GM19025 (cell line): ENCODE results near the gene UBE2E2.

Source experiments
- ATAC-seq: cut with Tn5 transposase; IDR thresholded peaks from one replicate; pipeline ENCODE4 v1.9.1; 2021; ENCODE audit warnings: mild to moderate bottlenecking, low read depth, moderate library complexity; ENCODE audit not compliant: unreplicated experiment

The UBE2E2 gene

DNA sequence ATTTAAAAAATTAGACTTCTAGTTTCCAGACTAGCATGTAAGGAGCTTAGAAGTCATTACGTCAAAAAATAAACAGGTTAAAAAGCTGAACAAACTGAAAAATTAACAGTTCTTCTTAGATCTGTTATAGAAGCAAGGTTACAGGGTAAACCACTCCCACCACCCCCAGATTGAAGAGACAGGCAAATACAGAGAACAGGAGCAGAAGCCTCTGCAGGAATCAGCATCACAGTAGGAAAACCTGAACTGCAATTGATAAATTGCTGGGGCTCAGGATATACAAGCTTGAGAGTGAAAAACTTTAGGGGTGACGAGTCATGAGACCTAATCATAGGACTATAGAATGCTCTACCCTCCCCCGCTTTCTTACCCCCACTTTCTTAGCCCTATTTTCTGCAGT lies 222.3 kb downstream of the UBE2E2 start:
- no peak for ATAC-seq

DNA sequence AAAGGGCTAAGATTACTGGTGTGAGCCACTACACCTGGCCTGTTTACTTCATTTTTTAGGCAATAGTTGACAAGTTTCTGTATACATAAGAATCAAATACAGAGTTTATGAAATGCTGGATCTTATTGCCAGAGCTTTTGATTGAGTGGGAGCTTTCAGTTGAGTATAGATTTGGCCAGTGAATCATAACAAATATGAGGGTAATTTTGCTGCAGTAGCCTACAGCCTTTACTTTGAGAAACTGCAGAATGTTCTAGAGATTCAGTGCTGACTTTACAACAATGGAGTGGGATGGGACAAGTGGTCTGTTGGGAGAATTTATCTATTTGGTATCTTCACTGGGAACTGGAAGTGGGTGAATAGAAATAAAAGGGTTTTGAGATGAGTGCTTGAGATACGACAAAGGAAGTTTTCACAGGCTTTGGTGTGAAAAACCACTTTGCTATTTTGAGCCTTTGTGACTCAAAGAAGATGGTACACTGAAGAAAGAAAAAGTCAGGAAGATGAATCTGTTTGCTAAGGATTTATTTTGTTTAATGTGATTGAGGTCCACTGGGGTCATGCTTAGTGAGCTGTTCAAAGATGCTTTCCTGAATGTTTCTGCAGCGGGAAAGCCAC lies 227.8 kb downstream of the UBE2E2 start:
- no peak for ATAC-seq

DNA sequence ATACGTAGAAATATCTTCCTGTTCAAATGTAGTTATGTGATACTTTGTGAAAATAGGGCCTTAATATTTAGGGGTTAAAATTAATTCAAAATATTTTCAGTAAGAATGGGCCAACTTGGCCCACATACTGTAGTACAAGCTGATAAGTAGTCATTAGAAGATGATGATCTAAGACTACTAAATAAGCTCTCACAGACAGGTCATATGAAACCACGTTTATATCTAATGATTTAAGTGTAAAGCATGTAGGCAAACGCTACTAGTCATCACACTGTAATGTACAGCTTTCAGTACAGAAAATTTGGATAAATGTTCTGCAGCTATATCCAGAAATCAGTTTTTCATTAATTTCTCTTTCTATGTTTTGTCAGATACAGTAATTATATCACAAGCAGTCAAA lies 228.6 kb downstream of the UBE2E2 start:
- ATAC-seq: no peak

DNA sequence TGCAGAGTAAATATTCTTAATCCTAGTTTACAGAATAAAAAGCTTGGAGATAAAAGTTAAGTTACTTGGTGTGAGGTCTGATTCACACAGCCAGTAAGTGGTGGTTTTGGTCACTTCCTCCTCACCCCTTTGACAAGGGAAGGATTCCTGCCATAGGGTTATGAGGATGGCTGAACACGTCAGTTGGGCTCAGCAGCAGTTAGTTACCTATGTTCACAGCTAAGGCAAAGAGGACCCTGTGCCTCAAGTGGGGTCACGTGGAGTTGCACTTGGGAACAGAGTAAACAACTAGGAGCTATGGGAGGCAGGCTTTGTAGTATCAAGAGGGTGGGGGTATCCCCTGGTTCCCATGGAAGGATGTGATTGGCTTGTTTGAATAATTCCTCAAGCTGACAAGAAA lies 232.2 kb downstream of the UBE2E2 start:
- ATAC-seq: no peak

DNA sequence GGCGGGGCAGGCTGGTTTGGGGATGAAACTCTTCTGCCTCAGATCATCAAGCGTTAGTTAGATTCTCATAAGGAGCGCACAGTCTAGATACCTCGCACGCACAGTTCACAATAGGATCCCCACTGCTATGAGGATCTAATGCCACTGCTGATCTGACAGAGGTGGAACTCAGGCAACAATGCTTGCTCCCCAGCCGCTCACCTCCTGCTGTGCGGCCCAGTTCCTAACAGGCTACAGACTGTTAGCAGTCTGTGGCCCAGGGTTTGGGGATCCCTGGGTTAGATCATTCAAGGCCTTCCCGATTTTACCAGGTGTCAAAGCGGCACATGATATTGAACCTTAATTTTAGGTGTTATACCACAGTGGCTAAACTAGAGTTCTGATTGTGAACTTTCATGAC lies 232.8 kb downstream of the UBE2E2 start:
- ATAC-seq: no peak

DNA sequence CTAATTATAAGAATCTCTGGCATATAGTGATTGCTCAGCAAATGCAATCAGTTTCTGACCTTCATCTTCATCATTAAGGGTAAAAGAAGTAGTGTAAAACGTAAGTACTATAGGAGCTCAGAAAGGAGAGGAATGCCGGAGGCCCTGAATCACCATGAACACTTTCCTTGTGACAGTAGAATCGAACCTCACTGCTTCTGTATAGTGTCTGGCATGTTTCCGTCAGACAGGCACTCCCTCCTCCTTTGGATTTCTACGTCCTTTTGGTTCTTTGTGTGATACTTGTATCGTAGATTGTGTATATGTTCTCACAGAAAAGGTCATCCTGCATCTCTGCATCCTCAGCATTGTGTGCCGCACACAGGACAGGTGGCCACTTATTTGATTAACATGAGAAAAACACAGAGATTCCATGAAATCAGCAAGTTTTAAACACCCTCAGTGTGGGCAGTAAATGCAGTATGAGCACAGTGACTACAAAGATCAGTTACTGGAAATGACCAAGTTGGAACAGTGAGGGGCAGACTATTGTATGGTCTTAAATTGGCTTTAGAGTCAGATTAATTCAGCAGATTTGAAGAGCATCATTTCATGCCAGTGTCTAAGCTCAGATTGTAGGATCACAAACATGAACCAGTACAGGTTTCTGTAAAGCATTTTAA lies 234.5 kb downstream of the UBE2E2 start:
- no peak for ATAC-seq

DNA sequence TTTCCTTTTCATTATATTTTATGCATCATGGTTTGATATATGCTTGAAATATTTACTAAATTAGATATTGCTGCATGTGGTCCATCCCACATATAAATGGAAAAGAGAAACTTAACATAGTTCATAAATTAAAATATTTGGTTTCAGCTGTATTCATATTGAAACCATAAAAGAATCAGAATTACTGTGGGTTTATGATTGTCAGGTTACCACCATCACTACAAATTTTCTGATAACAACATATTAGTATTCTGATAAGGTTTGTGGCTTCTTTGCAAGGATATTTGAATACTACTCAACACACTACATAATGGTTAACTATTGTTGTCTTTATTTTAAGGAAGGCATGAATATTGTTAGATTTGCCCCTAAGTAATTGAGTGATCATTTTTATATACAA lies 235.5 kb downstream of the UBE2E2 start:
- ATAC-seq: no peak

DNA sequence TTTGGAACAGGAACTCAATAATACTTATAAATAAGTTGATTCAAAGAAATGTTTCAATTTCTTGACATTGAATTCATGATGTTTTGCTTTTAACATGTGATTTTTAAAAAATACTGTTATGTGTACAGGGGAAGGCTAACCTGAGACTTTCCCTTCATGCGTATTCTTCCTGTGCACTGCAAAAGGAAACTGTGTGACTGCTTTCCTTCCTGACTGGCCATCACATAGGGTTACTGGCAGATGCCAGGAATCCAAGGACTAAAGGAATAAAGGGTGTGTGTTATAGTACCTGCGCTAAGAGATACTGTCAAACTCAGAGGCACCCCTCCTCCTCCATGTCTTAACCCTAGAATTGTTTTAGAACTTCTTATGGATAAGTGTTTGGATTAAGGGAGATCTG lies 236.0 kb downstream of the UBE2E2 start:
- no peak for ATAC-seq

DNA sequence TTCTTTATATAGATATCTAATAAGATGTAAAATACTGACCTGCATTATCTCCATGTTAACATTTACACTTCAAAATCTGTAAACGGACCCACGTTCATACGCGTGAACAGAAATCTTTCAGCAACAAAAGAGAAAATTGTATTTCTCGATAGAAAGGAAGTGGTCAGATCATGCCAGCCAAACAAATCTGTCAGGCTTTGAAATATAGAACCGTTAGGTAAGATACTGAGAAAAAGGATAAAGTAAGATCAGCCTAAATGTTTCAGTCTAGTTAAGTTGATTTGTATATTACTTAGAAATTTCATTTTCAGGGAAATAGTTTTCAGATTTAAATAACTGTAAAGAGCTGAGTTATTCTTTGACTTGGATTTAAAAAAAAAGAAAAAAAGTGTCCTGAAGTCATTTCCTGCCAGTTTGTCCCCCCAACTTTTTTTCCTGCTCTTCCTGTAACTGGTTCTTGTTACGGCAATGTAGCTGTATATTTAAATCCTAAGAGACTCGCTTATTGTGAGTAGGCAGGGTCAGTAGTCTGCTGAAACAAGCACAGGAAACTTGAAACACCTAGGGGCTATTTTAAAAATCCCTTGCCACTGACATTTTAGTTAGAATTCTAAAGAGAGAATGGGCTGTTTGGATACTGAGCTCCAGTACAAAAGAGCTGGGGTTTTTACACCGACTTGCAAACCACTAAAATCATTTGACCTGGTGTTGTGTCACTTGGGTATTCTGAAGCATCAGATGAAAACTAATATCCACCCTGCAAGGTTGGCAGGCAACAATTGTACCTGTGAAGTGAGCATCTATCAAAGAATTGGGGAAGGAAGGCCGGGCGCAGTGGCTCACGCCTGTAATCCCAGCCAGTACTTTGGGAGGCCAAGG lies 237.5 kb downstream of the UBE2E2 start:
- ATAC-seq: no peak

DNA sequence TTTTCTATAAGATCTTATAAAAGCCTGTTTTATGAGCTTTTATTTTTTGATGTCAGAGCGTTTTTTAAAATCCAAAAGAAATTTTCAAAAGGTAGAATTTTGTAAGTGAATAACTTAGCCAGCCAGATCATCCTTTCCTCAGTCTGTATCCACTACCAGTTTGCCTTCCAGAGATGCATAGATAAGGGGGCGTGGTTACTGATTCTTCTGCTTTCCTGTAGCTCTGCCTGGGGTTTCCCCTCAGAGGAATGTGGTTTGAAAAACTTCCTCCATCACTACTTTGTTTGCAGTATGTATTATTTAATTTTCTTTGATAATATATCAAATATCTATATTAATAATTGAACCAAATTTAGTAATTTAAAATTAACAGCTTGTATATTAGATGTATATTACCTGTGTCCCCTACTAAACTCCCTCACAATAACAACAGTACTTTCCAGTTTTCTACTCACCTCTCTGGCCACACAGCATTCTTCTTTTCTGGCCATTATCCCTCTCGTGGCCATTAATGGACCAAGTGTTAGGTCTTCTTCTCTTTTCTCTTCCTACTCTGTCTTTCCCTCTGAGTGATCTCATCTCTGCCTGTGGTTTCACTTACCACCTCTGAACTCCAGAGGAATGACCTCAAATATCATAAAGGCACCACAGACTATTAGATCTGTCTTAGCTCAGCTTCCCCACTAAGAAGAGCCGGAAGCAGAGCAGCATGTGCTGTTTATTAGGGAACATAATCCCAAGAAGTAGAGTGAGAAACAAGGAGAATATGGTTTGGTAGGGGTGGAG lies 239.7 kb downstream of the UBE2E2 start:
- no peak for ATAC-seq

DNA sequence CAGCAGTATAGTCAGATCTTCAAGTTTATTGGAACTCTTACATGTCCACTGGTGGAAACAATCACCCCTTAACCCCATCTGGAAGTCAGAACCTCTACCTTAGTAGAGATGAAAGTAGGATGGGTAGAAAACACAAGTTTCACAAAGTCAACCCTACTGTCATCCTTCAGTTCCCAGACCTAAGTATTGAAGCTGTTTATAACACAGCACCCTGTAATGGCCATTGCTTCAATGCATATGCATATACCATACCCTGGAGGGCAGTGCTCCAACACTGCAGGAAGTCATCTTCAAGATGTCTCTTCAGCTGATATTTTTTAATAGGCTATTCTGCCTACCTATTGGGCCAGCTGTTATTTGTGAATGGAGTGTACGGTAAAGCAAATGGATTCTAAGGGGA lies 241.3 kb downstream of the UBE2E2 start:
- no peak for ATAC-seq

DNA sequence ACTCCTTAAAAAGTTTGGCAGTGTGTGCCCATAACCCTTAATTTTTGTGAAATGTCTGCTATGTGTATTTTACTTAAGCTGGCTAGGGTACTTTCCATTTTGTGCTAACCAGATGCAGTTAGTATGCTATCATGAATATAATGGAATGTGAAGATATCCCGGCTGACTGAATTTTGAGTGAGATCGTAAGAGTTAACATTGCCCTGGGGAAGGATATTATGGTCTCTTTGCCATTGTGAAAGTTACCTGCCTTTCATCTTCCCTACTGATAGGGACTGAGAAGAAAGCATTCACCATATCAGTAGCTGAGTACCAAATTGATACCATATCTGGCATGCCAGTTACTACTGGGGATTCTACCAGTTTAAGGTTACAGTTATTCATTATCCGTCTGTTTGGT lies 243.2 kb downstream of the UBE2E2 start:
- no peak for ATAC-seq

DNA sequence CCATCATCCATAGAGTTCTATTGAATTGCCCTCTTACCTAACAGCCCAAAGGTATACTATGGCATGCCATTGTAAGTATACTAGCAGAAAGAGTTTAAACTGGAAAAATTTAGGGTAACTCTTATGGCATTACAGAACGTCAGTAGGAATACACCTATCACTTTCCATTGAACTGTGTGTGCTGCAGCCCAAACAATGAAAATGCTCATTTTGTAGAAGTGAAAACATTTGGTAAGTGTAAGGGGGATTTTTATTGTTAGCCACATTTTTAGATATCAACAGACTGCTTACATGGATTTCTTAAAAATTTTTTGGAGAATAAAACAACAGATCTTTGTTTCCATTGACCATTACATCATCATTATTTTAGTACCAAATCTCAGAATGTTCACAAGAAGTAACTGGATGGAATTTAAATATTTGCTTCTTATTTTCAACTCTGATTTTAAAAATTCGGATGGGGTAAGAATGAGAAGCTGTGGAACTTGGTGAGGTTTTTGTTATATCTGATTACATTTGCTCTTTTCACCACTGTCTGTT lies 245.9 kb downstream of the UBE2E2 start:
- ATAC-seq: no peak

DNA sequence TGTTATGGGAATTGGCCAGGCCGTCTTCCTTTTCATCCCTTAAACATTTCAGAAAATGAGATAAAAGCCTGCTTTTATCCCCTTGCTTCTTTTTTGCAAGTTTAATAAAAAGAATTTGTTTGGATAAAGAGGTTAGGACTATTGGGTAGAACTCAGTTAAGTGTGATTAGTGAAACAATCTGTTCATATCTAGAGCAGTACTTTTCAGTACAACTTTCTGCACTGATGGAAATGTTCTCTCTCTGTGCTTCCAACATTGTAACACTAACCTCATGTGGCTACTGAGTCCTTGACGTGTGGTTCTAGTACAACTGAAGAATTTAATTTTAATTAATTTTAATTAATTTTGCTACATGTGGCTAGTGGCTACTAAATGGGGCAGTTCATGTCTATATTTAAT lies 246.9 kb downstream of the UBE2E2 start:
- ATAC-seq: no peak

DNA sequence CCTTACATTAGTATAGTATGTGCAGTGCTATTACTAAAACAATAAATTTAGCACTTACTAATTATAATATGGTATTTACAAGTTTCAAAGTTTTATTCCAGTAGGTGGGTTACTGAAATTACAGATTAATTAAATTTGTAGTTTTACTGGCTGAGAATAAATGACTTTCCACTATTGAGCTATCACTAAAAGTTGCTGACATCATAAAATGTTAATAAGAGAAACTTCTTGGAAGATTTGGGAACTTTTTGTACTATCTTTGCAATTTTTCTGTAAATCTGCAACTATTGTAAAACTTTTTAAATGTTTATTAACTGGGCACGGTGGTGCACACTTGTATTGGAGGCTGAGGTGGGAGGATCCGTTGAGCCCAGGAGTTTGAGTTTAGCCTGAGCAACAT lies 247.7 kb downstream of the UBE2E2 start:
- no peak for ATAC-seq

DNA sequence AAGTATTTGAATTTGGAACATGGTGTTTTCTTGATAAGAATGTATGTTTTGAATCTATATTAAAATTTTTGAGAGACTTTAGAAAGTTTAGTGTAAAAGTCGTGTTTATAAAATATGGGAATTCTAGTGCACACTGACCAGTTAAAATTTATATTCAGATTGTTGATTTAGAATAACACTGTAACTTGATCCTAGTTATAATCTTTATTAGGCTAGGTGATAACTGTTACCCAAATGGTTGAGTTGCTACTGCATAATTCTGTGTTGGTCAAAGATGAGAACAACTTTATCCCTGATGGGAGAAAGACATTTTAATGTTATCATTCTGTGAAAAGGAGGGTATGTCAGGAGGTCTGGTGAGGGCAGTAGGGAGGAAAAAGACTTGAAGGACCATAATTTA lies 249.3 kb downstream of the UBE2E2 start:
- ATAC-seq: no peak

DNA sequence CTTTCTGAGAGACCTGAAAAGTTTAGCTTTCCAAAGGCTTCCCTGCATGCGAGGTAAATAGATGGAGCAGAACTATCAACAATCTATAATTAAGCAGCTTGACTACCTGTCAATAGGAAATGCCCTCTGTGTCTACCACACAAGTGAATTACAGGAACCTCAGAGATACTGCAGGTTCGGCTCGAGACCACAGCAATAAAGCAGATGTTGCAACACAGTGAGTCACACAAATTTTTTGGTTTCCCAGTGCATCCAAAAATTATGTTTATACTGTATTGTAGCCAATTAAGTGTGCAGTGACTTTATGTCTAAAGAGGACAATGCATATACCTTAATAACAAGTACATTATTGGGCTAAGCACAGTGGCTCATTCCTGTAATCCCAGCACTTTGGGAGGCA lies 252.0 kb downstream of the UBE2E2 start:
- ATAC-seq: no peak

DNA sequence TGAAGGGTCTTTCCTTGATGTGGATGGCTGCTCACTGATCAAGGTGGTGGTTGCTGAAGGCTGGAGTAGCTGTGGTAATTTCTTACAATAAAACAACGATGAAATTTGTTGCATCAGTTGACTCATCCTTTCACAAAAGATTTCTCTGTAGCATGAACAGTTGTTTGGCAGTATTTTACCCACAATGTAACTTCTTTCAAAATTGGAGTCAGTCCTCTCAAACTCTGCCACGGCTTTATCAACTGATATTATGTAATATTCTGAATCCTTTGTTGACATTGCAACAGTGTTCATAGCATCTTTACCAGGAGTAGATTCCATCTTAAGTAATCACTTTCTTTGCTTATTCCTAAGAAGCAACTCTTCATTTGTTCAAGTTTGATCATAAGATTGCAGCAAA lies 252.6 kb downstream of the UBE2E2 start:
- no peak for ATAC-seq

DNA sequence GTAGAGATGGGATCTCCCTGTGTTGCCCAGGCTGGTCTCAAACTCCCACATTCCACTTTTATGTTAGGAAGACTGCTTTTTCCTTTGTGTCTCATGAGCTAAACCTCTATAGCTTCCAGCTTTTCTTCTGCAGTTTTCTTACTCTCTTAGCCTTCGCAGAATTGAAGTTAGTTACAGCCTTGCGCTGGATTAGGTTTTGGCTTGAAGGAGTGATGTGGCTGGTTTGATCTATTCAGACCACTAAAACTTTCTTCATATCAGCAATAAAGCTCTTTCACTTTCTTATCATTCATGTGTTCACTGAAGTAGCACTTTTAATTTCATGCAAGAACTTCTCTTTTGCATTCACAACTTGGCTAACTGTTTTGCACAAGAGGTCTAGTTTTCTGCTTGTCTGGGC lies 254.6 kb downstream of the UBE2E2 start:
- no peak for ATAC-seq

DNA sequence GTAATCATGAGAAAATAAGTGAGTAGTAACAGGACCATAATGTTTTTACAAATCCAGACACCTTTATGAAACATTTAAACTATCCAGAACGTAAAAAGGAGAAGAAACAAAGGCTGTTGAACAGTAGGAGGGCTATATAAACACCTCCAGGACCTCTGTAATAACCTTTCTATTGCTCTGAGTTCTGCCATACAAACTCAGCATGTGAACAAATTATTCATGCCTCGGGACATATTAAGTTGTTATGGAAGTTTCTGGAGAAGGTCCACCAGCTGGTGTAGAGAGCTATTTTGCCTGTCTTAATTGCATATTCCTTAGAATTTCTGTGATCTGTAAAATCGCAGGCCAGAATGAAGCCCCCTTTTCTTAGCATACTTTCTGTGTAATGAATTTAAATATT lies 256.3 kb downstream of the UBE2E2 start:
- no peak for ATAC-seq
